Adrenal gland (tissue), 12 donors: Measurements from ENCODE around the gene BCL11A. TPM values are rescaled to one million over a fixed set of nuclear protein-coding genes. Genes with fewer than 3 reads are reported as not detected.

Source experiments
- DNase-seq, 7 donors: peaks; one replicate each; pipeline ENCODE4 v3.0.0-alpha.2; 2019 to 2020
- H3K27ac ChIP-seq, 5 donors: fragments of 200-600 bp; sonication (generic) in 4 of 5; 1 replicate in 3 of 5; 2 replicates in 2 of 5; pipeline versions ENCODE4 v1.5.1 to v1.8.0; 2016 to 2020; ENCODE audit warnings: mild to moderate bottlenecking in 1 of 5
- H3K27me3 ChIP-seq: fragments of 200-600 bp; 2 replicates; pipeline ENCODE4 v1.8.0; 2021
- H3K36me3 ChIP-seq, 2 donors: fragments of 200-600 bp; replicated peaks in 1 of 2; 1 replicate in 1 of 2; 2 replicates in 1 of 2; pipeline versions ENCODE4 v1.5.1 to v1.8.0; 2018 to 2022
- H3K4me1 ChIP-seq, 2 donors: fragments of 200-600 bp; replicated peaks in 1 of 2; 1 replicate in 1 of 2; 2 replicates in 1 of 2; pipeline versions ENCODE4 v1.5.1 to v1.8.0; 2018 to 2021
- H3K4me3 ChIP-seq, 4 donors: fragments of 200-600 bp; sonication (generic) in 3 of 4; one replicate each; pipeline ENCODE4 v1.5.1; 2016 to 2018
- H3K9me3 ChIP-seq, 3 donors: fragments of 200-600 bp; sonication (generic) in 1 of 3; replicated peaks in 1 of 3; 1 replicate in 2 of 3; 2 replicates in 1 of 3; pipeline versions ENCODE4 v1.5.1 to v1.8.0; 2016 to 2021
- POLR2A ChIP-seq, 2 donors: fragments of 450-650 bp; IDR thresholded peaks; one replicate each; pipeline ENCODE4 v1.6.1; 2017; ENCODE audit warnings: antibody characterized with exemption in 2 of 2, mild to moderate bottlenecking in 2 of 2, moderate library complexity in 1 of 2
- WGBS, 4 donors: extraction: QIAGEN DNeasy Blood & Tissue Kit in 2 of 4; methylation state at CpG; one replicate each; pipeline versions ENCODE4 v1.1.5 to v1.1.7; 2013 to 2017; 5-methylcytosine and 5-hydroxymethylcytosine counted together
- intact Hi-C, 2 donors: fragments of 100-400 bp; cut with DNase I; formaldehyde crosslinking; loops; one replicate each; pipeline versions ENCODE4 v1.14.1 to v1.15.0; 2022 to 2023
- polyA plus RNA-seq, 3 donors: library from polyadenylated mRNA; stranded (reverse); fragments of 200-250 nt in 2 of 3; fragments of 350-450 nt in 1 of 3; fragmentation: Illumina TruSeq in 1 of 3; extraction: RNeasy Lipid Tissue Mini Kit (QIAGEN cat#74804) in 1 of 3; gene quantifications; one replicate each; pipeline ENCODE4 v1.2.3, GENCODE V29; 2013 to 2014
- total RNA-seq, 9 donors: library from RNA; depleted of rRNA in 4 of 9; stranded (reverse); fragments of >200 nt in 4 of 9; fragments of 120-200 nt in 1 of 9; fragmentation: NEBNext Ultra II Directional in 1 of 9; extraction: Animal tissue kit (Norgen Biotek cat#: 25700) in 1 of 9; gene quantifications; one replicate each; pipeline versions ENCODE4 v1.1.0 to v1.2.4, GENCODE V29; 2013 to 2023
- TF ChIP-seq, protein P1 (sequence below), 6 experiments: fragments of 450-650 bp in 4 of 6; fragments of 200-600 bp in 2 of 6; sonication (generic) in 1 of 6; IDR thresholded peaks; 1 replicate in 5 of 6; 2 replicates in 1 of 6; pipeline versions ENCODE4 v1.5.1 to v1.8.0; 2016 to 2021; ENCODE audit warnings: antibody characterized with exemption in 6 of 6, mild to moderate bottlenecking in 2 of 6, moderate library complexity in 1 of 6
- donor health status: healthy with polysubstance abuse.
- donor health status: Bipolar disorder and iron deficiency.
- donor health status: DM: yes; HTN: yes; CAD: no.
- donor health status: DM: no; HTN: no; CAD: no.
- donor health status: DM: no; HTN: no; CAD: no.
- donor health status: DM: yes; HTN: yes; CAD: no.

Gene BCL11A
- total and polyA plus RNA-seq, 12 donors: 2.9 to 16.7 (median 5.3) TPM

DNA sequence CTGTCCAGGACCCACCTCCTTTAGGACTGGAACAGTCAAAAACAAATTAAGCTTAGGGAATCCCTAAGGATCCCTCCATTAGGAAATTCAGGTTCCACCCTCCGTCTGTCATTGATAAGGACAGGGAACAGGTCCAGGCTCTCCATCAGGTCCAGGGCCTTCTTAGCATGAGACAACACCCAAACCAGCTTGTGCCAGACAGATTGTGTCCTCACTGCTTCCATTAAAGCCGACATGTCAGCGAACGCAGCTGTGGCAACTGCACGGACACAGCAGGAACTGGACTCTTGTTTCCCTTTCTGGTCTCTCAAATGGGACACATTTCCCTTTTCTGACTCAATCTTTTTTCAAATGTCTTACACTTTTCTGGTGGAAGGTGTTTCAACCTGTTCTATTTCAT, 81.4 kb downstream of the BCL11A start:
- Histone ChIP-seq H3K27ac (no peak overlapping the region), H3K27me3 (no peaks in the 10 kb centered on the region), H3K4me3 (no peak overlapping the region), H3K4me1 (no peaks in the 10 kb centered on the region), H3K36me3 (no peaks in the 10 kb centered on the region), H3K9me3 (no peaks in the 10 kb centered on the region)
- WGBS, 4 donors: 72 to 79% (median 73%) methylated on average over 4 to 5 of the region's 5 CpGs
- intact Hi-C loops: no loop called here
- TF ChIP-seq POLR2A (IDR thresholded peaks at IDR 0.05): no peak
- TF ChIP-seq, protein P1, sequence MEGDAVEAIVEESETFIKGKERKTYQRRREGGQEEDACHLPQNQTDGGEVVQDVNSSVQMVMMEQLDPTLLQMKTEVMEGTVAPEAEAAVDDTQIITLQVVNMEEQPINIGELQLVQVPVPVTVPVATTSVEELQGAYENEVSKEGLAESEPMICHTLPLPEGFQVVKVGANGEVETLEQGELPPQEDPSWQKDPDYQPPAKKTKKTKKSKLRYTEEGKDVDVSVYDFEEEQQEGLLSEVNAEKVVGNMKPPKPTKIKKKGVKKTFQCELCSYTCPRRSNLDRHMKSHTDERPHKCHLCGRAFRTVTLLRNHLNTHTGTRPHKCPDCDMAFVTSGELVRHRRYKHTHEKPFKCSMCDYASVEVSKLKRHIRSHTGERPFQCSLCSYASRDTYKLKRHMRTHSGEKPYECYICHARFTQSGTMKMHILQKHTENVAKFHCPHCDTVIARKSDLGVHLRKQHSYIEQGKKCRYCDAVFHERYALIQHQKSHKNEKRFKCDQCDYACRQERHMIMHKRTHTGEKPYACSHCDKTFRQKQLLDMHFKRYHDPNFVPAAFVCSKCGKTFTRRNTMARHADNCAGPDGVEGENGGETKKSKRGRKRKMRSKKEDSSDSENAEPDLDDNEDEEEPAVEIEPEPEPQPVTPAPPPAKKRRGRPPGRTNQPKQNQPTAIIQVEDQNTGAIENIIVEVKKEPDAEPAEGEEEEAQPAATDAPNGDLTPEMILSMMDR (IDR thresholded peaks at IDR 0.05): no peak
- no peak for DNase-seq

DNA sequence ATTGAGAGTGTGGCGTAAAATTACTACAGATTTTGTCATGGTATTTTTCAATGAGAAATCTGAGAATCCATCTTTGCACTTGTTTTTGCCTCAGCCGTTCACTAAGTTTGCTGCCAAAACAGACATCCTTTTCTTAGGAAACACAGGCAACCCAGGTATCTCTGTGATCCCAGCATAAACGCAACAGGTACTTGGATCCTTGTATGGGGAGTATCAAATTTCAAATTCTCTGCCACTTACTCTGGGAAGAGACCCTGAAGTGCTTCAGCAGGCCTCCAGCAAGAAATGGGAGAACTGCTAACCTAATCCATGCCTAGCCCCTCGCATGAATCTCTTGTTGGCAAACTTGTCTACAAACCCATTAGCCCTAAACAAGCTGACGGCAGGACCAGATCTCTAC, 83.1 kb downstream of the BCL11A start:
- Histone ChIP-seq H3K27me3 (no peaks in the 10 kb centered on the region), H3K4me3 (no peak overlapping the region), H3K4me1 (peaks cover 0 to 4% of the 10 kb centered on the region in 2 donors), H3K27ac (no peak overlapping the region), H3K36me3 (no peaks in the 10 kb centered on the region), H3K9me3 (no peaks in the 10 kb centered on the region)
- 76 to 93% (median 86%) methylated on average over 5 of the region's 5 CpGs for WGBS, 4 donors
- DNase-seq: no peak
- no peak for TF ChIP-seq POLR2A (IDR thresholded peaks at IDR 0.05)
- TF ChIP-seq, protein P1 (IDR thresholded peaks at IDR 0.05): no peak
- intact Hi-C loops: no loop called here

DNA sequence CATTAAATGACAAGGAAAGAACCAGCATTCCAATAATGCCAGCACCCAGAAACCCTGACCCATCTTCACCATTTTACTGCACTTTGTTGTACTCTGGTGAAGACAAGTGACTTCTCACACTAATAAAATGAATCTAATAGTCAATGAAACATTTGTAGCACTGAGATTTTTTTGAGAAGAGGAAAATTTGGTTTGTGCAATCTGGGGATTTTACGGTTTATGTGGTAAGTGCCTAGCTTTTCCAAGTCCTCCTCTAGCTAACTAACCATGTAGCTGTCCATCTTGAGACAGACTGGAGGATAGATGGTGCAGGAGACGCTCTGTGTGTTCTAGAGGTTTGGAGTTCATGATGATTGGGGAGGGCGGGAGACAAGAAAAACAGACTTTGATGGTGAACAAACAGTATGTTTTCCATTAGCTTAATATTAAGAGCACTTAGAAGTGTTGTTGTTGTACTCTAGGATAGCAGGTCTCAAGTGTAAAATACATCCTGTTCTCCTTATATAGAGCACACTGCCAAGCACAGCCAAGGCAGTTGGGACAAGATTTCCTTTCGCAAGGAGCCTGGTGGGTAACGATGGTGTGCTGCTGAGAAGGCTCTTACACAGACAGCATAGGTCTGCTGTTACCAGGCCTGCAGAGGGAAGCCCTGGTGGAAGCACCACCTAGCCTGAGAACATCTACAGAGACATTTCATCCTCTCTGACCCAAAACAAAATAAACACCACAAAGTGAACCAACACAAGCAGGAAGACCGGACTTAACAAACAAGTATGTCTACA, 83.7 kb downstream of the BCL11A start:
- Histone ChIP-seq H3K9me3 (no peaks in the 10 kb centered on the region), H3K27me3 (no peaks in the 10 kb centered on the region), H3K27ac (peak overlapping the region in 1 of 5 donors; percentile 30), H3K4me1 (peaks cover 0 to 4% of the 10 kb centered on the region in 2 donors), H3K36me3 (no peaks in the 10 kb centered on the region), H3K4me3 (no peak overlapping the region)
- no peak for DNase-seq
- WGBS, 4 donors: 92% methylated on average over 6 of the region's 6 CpGs
- no peak for TF ChIP-seq POLR2A (IDR thresholded peaks at IDR 0.05)
- TF ChIP-seq, protein P1 (IDR thresholded peaks at IDR 0.05): no peak
- intact Hi-C loops: no loop called here

DNA sequence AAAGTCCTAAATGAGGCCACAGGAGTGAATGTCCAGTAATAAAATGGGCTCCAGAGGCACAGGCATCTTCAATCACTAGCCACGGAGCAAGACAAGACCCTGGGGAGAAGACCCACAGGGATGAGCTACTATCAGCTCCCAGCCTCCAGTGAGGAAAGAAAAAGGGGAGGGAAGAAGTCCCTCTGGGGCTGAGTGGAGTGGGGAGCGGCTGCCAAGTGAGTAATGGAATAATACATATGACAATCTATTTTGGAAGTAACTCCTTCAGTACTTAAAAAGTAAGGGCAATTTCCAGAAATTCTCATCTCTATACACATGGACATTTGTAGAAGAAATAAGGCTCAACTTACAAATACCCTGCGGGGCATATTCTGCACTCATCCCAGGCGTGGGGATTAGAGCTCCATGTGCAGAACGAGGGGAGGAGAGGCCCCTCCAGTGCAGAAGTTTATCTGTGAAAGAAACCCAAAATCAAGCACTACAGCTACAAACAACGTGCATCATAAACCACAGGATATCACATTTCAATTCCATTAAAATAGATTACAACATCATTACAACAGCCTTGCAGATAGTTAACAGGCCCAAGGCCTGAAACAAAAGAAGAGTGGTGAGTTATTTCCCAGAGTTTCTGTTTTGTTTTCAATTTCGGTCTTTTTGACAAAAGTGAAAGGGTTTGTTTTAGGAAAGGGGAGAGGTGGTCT, 84.9 kb downstream of the BCL11A start:
- H3K27me3 ChIP-seq: no peaks in the 10 kb centered on the region
- no peaks in the 10 kb centered on the region for H3K36me3 ChIP-seq
- no peak for TF ChIP-seq POLR2A (IDR thresholded peaks at IDR 0.05)
- TF ChIP-seq, protein P1 (IDR thresholded peaks at IDR 0.05): no peak
- peak overlapping the region in 3 of 5 donors; percentile 30 to 69 (median 47) for H3K27ac ChIP-seq
- H3K9me3 ChIP-seq: no peaks in the 10 kb centered on the region
- H3K4me1 ChIP-seq: peaks cover 0 to 4% of the 10 kb centered on the region in 2 donors
- 73 to 76% (median 75%) methylated on average over 7 of the region's 7 CpGs for WGBS, 4 donors
- H3K4me3 ChIP-seq: no peak overlapping the region
- intact Hi-C loops: no loop called here
- peak in 1 of 7 donors; percentile 43 for DNase-seq
